ENCODE data around the gene SRP54.
"Not testable (repeated sequence)": the region's sequence is repeated elsewhere in the genome, so short reads cannot be mapped to it uniquely, and the experiment has no call there.

The SRP54 gene

GRCh38 chr14:34981743-34982420 lies 910 bp upstream of the SRP54 start:
- DNase-seq, result peak; percentile 88

- DNase-seq, result no peak
Measured at GRCh38 chr14:34983148-34983760, 462 bp downstream of the SRP54 start.

GRCh38 chr14:34983786-34984185 lies 994 bp downstream of the SRP54 start:
- DNase-seq, result no peak

GRCh38 chr14:34985740-34986139 lies 2.9 kb downstream of the SRP54 start:
- no peak for DNase-seq

- no peak for DNase-seq
Measured at GRCh38 chr14:34987180-34987579, 4.4 kb downstream of the SRP54 start.

- DNase-seq, result no peak
Measured at GRCh38 chr14:34989762-34990161, 7.0 kb downstream of the SRP54 start.

GRCh38 chr14:34993426-34993825 lies 10.6 kb downstream of the SRP54 start:
- no peak for DNase-seq

- no peak for DNase-seq
Measured at GRCh38 chr14:34994668-34995067, 11.9 kb downstream of the SRP54 start.

GRCh38 chr14:34997762-34998161 lies 15.0 kb downstream of the SRP54 start:
- DNase-seq, result no peak

- no peak for DNase-seq
Measured at GRCh38 chr14:34999500-34999899, 16.7 kb downstream of the SRP54 start.

- no peak for DNase-seq
Measured at GRCh38 chr14:35001621-35002020, 18.8 kb downstream of the SRP54 start.

- no peak for DNase-seq
Measured at GRCh38 chr14:35004839-35005238, 22.0 kb downstream of the SRP54 start.

- DNase-seq, result no peak
Measured at GRCh38 chr14:35016568-35016967, 33.8 kb downstream of the SRP54 start.

- DNase-seq, result no peak
Measured at GRCh38 chr14:35020713-35021112, 37.9 kb downstream of the SRP54 start.

- no peak for DNase-seq
Measured at GRCh38 chr14:35028435-35028834, 45.6 kb downstream of the SRP54 start.

GRCh38 chr14:35032562-35032961 lies 49.8 kb downstream of the SRP54 start:
- no peak for DNase-seq

GRCh38 chr14:35034440-35034833 lies 51.6 kb downstream of the SRP54 start:
- no peak for DNase-seq

GRCh38 chr14:35034944-35035554 lies 52.3 kb downstream of the SRP54 start:
- DNase-seq, result not testable (repeated sequence)

GRCh38 chr14:35038312-35038711 lies 55.5 kb downstream of the SRP54 start:
- not testable (repeated sequence) for DNase-seq

- no peak for DNase-seq
Measured at GRCh38 chr14:35042632-35043031, 59.8 kb downstream of the SRP54 start.

GRCh38 chr14:35043046-35043445 lies 60.3 kb downstream of the SRP54 start:
- no peak for DNase-seq

- DNase-seq, result no peak
Measured at GRCh38 chr14:35044939-35045797, 62.4 kb downstream of the SRP54 start.

GRCh38 chr14:35045798-35046047 lies 62.9 kb downstream of the SRP54 start:
- DNase-seq, result no peak

All from right kidney (tissue), 1 donor.